ENCODE results near the gene ZNF586.

DNA sequence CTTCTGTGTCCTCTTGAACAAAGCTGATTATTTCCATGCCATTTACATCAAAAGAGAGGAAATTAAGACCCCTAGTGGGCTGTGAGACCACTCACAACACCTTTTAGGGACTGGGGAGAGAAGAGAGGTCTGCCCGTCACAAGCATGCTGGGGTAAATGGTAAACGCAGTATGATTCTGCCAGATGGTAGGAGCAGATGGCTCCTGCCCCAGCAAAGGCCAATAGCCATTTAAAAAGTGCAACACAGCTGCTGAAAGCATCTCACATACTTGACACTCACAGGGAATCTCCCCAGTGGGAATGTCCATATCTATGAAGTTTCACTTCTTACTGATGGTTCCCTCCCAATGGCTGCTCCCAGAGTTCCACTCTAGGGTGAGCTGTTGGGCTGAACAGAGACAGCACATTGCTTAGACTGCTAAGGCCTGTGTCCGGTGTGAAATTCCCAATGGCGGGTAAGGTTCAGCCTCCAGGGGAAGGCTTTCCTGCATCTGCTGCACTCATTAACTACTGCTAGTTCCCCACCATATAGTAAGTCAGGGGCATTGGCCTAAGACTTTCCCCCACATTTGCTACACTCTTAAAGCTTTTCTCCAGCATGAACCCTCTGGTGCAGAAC is 49.5 kb upstream of the ZNF586 start:
- TF ChIP-seq, protein P1, sequence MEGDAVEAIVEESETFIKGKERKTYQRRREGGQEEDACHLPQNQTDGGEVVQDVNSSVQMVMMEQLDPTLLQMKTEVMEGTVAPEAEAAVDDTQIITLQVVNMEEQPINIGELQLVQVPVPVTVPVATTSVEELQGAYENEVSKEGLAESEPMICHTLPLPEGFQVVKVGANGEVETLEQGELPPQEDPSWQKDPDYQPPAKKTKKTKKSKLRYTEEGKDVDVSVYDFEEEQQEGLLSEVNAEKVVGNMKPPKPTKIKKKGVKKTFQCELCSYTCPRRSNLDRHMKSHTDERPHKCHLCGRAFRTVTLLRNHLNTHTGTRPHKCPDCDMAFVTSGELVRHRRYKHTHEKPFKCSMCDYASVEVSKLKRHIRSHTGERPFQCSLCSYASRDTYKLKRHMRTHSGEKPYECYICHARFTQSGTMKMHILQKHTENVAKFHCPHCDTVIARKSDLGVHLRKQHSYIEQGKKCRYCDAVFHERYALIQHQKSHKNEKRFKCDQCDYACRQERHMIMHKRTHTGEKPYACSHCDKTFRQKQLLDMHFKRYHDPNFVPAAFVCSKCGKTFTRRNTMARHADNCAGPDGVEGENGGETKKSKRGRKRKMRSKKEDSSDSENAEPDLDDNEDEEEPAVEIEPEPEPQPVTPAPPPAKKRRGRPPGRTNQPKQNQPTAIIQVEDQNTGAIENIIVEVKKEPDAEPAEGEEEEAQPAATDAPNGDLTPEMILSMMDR (IDR thresholded peaks at IDR 0.05; ENCODE audit: low read depth, low read length, missing input control), result no peak
- no peak for TF ChIP-seq NR2F2 (IDR thresholded peaks at IDR 0.05)
- TF ChIP-seq JUND (IDR thresholded peaks at IDR 0.05), result no peak
- TF ChIP-seq, protein P2, sequence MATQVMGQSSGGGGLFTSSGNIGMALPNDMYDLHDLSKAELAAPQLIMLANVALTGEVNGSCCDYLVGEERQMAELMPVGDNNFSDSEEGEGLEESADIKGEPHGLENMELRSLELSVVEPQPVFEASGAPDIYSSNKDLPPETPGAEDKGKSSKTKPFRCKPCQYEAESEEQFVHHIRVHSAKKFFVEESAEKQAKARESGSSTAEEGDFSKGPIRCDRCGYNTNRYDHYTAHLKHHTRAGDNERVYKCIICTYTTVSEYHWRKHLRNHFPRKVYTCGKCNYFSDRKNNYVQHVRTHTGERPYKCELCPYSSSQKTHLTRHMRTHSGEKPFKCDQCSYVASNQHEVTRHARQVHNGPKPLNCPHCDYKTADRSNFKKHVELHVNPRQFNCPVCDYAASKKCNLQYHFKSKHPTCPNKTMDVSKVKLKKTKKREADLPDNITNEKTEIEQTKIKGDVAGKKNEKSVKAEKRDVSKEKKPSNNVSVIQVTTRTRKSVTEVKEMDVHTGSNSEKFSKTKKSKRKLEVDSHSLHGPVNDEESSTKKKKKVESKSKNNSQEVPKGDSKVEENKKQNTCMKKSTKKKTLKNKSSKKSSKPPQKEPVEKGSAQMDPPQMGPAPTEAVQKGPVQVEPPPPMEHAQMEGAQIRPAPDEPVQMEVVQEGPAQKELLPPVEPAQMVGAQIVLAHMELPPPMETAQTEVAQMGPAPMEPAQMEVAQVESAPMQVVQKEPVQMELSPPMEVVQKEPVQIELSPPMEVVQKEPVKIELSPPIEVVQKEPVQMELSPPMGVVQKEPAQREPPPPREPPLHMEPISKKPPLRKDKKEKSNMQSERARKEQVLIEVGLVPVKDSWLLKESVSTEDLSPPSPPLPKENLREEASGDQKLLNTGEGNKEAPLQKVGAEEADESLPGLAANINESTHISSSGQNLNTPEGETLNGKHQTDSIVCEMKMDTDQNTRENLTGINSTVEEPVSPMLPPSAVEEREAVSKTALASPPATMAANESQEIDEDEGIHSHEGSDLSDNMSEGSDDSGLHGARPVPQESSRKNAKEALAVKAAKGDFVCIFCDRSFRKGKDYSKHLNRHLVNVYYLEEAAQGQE (IDR thresholded peaks at IDR 0.05), result no peak
- no peak for TF ChIP-seq RXRA (IDR thresholded peaks at IDR 0.05)
- TF ChIP-seq FOXA1 (IDR thresholded peaks at IDR 0.05), result no peak
- TF ChIP-seq, protein P3, sequence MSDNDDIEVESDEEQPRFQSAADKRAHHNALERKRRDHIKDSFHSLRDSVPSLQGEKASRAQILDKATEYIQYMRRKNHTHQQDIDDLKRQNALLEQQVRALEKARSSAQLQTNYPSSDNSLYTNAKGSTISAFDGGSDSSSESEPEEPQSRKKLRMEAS (IDR thresholded peaks at IDR 0.05), result no peak

Data from liver (tissue), 3 donors.